Hepatocyte (in vitro differentiated cells): ENCODE measurements around the gene TCP11.

Experiments
- EZH2 ChIP-seq: fragments of 200-600 bp; sonication (generic); IDR thresholded peaks from 2 replicates; pipeline ENCODE4 v1.6.1; 2016; ENCODE audit warnings: antibody characterized with exemption, mild to moderate bottlenecking, borderline replicate concordance
- EZH2phosphoT487 ChIP-seq: fragments of 200-600 bp; sonication (generic); IDR thresholded peaks from one replicate; pipeline ENCODE4 v1.6.1; 2018; ENCODE audit warnings: antibody characterized with exemption, mild to moderate bottlenecking, low read depth, moderate library complexity; ENCODE audit not compliant: unreplicated experiment, severe bottlenecking
- TF ChIP-seq, protein P1 (sequence below): fragments of 200-600 bp; sonication (generic); IDR thresholded peaks from 2 replicates; pipeline ENCODE4 v1.5.1; 2016; ENCODE audit warnings: antibody characterized with exemption, mild to moderate bottlenecking; ENCODE audit not compliant: poor library complexity

DNA sequence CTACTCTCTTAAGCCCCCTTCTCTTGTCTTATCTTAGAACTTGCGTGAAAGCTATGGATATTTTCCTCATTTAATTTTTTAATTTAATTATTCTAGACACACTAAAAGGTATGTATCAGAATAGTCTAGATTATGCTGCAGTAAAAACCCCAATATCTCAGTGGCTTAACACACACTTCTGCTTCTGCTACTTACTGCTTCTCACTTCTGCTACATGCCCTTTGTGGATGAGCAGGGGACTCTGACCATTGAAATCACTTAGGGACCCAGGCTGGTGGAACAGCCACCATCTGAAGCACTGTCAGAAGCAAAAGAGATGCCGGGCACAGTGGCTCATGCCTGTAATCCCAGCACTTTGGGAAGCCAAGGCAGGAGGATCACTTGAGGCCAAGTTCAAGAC is 45.4 kb upstream of the TCP11 start:
- TF ChIP-seq, protein P1, sequence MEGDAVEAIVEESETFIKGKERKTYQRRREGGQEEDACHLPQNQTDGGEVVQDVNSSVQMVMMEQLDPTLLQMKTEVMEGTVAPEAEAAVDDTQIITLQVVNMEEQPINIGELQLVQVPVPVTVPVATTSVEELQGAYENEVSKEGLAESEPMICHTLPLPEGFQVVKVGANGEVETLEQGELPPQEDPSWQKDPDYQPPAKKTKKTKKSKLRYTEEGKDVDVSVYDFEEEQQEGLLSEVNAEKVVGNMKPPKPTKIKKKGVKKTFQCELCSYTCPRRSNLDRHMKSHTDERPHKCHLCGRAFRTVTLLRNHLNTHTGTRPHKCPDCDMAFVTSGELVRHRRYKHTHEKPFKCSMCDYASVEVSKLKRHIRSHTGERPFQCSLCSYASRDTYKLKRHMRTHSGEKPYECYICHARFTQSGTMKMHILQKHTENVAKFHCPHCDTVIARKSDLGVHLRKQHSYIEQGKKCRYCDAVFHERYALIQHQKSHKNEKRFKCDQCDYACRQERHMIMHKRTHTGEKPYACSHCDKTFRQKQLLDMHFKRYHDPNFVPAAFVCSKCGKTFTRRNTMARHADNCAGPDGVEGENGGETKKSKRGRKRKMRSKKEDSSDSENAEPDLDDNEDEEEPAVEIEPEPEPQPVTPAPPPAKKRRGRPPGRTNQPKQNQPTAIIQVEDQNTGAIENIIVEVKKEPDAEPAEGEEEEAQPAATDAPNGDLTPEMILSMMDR: no peak
- TF ChIP-seq EZH2 (no peak), EZH2phosphoT487 (no peak)
